ENCODE measurements around the gene CCDC17.
"Not testable (repeated sequence)": the region's sequence is repeated elsewhere in the genome, so short reads cannot be mapped to it uniquely, and the experiment has no call there.

The CCDC17 gene

GRCh38 chr1:45621501-45621836, 2.4 kb downstream of the CCDC17 start:
- no peak for DNase-seq

GRCh38 chr1:45620588-45621500, 3.0 kb downstream of the CCDC17 start:
- DNase-seq: no peak

DNA sequence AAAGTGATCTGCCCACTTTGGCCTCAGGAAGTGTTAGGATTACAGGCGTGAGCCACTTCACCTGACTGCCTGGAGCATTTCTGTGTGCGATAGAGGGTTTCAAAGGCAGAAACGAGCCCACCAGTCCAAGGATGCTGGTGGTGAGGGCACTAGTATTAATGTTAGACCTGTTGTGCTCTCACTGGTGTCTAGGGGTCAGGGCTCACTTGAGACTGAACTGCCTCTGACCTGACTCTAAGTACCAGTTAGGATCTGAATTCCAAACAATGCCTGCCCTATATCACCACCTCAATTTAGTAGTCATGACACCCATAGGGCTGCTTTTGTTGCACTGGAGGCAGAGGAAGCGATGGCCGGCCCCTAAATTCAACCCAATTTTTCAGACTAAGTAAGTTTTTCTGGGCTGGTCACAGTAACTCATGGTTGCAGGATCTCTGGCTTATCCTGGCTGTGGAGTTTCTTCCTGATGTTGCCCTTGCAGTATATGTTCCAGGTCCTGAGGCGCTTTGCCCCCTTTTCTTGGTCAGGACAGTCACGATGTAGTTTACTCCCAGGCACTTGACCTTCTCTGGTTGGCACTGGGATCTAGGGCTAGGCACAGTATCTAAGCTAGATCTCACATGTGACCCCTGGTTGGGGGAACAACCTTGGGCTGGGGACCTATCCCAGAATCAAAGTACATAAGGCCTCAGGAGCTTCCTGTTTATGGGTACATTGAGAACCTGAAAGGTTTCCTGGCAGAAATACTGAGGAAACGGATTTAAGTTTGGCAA, 4.5 kb downstream of the CCDC17 start:
- DNase-seq: no peak

- no peak for DNase-seq
These were observed 6.2 kb downstream of the CCDC17 start for GRCh38 chr1:45617618-45618017.

GRCh38 chr1:45615885-45616284, 8.0 kb downstream of the CCDC17 start:
- no peak for DNase-seq

DNA sequence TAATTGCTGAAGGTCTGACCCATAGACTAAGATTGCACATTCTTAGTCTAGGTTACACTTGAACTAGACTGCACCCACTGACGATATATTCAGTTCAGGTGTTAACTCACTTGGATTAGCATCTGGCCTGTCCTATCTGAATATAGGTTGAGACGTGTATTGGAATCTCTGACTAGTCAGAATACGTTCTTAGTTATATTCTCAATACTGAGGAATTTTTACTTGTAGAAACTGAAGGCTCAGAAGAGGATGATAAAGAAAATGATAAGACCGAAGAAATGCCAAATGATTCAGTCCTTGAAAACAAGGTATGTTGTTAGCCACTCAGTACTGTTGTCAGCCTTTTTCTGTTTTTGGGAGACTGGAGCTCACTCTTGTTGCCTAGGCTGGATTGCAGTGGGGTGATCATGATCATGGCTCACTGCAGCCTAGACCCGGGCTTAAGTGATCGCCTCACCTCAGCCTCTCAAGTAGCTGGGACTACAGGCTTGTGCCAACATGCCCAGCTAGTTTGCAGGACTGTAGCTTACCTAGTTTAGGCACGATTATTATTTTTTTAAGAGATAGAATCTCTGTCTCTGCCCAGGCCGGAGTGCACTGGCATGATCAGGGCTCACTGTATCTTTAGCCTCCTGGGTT, 10.8 kb downstream of the CCDC17 start:
- no peak for DNase-seq

DNA sequence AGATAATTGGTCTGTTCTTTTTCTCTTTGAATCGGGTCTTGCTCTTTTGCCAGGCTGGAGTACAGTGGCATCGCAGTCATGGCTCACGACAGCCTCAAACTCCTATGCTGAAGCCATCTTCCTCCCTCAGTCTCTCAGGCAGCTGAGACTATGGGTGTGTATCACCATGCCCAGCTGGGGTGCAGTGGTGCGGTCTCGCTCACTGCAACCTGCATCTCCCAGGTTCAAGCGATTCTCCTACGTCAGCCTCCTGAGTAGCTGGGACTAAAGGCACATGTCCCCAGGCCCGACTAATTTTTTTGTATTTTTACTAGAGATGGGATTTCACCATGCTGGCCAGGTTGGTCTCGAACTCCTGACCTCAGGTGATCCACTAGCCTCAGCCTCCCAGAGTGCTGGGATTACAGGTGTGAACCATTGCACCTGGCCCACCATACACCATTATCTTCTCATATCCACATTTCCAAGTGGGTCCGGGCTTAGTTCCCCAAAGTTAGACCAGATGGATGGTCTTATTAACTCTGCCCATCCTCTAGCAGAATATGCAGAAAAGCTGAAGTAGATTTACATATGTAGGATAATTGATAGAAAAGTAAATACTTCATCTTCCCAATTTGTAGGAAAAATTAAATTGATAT, 13.1 kb downstream of the CCDC17 start:
- DNase-seq: no peak

- no peak for DNase-seq
These were observed 15.4 kb downstream of the CCDC17 start for GRCh38 chr1:45608175-45609156.

DNA sequence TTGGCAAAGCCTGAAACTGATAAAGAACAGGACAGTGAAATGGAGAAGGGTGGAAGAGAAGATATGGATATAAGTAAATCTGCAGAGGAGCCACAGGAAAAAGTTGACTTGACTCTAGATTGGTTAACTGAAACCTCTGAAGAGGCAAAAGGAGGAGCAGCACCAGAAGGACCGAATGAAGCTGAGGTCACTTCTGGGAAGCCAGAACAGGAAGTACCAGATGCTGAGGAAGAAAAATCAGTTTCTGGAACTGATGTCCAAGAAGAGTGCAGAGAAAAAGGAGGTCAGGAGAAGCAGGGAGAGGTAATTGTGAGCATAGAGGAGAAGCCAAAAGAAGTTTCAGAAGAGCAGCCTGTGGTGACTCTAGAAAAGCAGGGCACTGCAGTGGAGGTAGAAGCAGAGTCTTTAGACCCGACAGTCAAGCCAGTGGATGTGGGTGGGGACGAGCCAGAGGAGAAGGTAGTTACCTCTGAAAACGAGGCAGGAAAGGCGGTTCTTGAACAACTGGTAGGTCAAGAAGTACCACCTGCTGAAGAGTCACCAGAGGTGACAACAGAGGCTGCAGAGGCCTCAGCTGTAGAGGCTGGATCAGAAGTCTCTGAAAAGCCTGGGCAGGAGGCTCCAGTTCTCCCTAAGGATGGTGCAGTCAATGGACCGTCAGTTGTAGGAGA, 16.3 kb downstream of the CCDC17 start:
- DNase-seq: no peak

DNA sequence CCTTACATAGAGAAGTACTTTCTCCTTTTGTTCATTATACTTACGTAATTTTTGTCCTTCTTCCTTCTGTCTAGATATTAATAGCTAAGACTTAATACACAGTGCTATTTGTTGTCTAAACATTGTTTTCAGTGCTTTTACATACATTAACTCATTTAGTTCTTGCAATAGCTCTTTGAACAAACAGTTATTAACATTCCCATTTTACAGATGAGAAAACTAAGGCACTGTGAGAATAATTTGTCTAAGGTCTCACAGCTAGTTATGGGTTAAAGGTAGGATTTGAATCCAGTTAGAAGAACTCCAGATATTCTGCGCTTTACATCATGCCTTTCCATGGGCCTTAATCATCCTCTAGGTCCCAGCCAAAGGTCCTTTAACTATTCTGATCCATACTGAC, 19.6 kb downstream of the CCDC17 start:
- no peak for DNase-seq

DNA sequence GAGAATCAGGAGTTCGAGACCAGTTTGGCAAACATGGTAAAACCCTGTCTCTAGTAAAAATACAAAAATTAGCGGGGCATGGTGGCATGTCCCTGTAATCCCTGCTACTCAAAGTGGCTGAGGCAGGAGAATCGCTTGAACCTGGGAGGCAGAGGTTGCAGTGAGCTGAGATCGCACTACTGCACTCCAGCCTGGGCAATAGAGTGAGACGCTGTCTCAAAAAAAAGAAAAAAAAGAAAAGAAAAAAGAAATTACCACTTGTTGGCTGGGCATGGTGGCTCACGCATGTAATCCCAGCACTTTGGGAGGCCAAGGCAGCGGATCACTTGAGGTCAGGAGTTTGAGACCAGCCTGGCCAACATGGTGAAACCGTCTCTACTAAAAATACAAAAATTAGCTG, 27.1 kb downstream of the CCDC17 start:
- not testable (repeated sequence) for DNase-seq

- DNase-seq: no peak
These were observed 29.4 kb downstream of the CCDC17 start for GRCh38 chr1:45594412-45594811.

- no peak for DNase-seq
These were observed 34.0 kb downstream of the CCDC17 start for GRCh38 chr1:45589861-45590260.

- DNase-seq: no peak
These were observed 37.1 kb downstream of the CCDC17 start for GRCh38 chr1:45586769-45587168.

GRCh38 chr1:45585496-45586075, 38.3 kb downstream of the CCDC17 start:
- no peak for DNase-seq

- DNase-seq: no peak
These were observed 38.8 kb downstream of the CCDC17 start for GRCh38 chr1:45585110-45585426.

DNA sequence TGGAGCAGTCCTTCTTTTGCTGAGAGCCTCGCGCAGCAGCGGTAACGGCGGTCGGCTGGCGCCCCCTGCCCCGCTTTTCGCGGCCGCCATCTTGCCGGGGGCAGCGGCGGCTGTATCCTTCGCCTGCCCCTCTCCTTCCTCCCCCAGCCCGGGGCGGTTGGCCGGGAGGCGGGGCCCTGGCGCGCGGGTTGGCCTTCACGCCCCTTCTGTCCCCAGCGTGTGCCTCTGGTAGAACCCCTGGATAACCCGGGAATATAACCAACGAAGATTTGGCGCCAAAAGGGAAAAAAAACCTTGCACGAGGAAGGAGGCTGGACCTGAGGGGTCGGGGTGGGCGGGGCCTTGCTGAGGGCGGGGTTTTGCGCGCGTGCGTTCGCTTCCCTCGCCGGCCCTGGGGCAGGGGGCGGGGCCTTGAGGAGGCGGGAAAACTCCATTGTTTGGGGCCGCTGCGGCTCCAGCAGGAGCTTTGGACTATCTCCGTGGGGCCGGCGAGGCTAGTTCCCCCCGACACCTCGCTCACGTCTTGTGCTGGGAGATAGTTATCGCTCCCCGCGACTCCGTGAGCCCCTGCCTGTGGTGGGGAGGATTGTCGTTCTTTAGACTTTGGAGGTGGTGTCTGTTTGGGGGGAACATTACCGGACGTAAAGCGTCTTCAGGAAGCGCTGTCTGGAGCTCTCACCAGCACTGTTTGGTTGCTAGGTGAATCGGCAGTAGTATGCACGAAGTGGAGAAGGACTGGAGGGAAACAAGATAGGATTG, 39.3 kb downstream of the CCDC17 start:
- DNase-seq: peak; percentile 91

DNA sequence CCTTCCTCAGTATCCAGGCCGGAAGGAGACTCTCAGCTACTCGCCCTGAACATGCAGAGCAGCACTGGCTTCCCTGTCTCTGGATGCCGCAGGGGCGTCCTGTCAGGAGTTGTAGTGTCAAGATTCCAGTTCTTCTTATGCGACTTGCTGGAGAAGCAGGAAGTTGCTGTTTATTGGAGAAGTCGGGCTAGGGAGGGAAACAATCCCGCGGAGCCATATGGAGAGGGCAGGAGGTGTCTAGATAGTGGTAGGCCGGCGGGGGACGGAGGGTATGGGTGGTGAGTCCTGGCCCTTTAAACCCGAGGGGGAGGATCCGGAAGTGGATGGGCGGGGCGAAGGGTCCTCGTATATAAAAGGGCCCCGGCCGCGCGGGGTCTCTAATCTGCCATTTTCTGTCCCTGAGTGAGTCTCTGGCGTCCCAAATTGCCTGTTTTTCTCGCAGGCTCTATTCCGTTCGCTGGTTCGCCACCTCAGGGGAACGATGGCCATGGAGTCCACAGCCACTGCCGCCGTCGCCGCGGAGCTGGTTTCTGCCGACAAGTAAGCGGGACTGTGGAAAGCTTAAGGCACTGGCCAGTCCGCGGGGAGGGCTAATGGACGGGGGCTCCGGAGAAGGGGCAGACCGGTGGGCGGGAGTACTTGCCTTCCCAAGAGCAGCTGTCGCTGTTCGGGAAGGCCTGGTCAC, 40.0 kb downstream of the CCDC17 start, which contains the start of gene NASP:
TSS of gene NASP (plus strand) at position 376 of the 685 bp plus-strand sequence. CDS start at position 482, 106 bp downstream.
- DNase-seq: peak; percentile 90

- DNase-seq: peak; percentile 98
These were observed 40.6 kb downstream of the CCDC17 start for GRCh38 chr1:45583264-45583665.
